Body of pancreas (tissue), 4 donors: ENCODE data around the gene DOCK2.

ENCODE experiments used
- CTCF ChIP-seq, 7 experiments: fragments of 450-650 bp in 4 of 7; fragments of 200-600 bp in 3 of 7; sonication (generic) in 3 of 7; IDR thresholded peaks; one replicate each; pipeline ENCODE4 v1.5.1; 2016 to 2019; ENCODE audit warnings: antibody characterized with exemption in 7 of 7
- POLR2A ChIP-seq, 3 donors: fragments of 450-650 bp; IDR thresholded peaks; one replicate each; pipeline ENCODE4 v1.6.1; 2016; ENCODE audit warnings: antibody characterized with exemption in 3 of 3, mild to moderate bottlenecking in 2 of 3

GRCh38 chr5:169707686-169708085 lies 70.6 kb downstream of the DOCK2 start:
- no peak for TF ChIP-seq CTCF (IDR thresholded peaks at IDR 0.05)
- no peak for TF ChIP-seq POLR2A (IDR thresholded peaks at IDR 0.05)
